Esophagus muscularis mucosa (tissue), 4 donors: Measurements from ENCODE around the gene DOCK7. TPM values are rescaled to one million over a fixed set of nuclear protein-coding genes. Genes with fewer than 3 reads are reported as not detected.

Experiments used
- DNase-seq: peaks from one replicate; pipeline ENCODE4 v3.0.0-alpha.2; 2017; ENCODE audit errors: extremely low spot score
- H3K27ac ChIP-seq, 4 donors: fragments of 200-600 bp; sonication (generic); replicated peaks in 1 of 4; 1 replicate in 3 of 4; 2 replicates in 1 of 4; pipeline ENCODE4 v1.5.1; 2016 to 2019; ENCODE audit warnings: mild to moderate bottlenecking in 1 of 4
- H3K27me3 ChIP-seq, 4 donors: fragments of 200-600 bp; sonication (generic); one replicate each; pipeline versions ENCODE4 v1.5.1 to v1.6.0; 2016 to 2019
- H3K36me3 ChIP-seq, 4 donors: fragments of 200-600 bp; sonication (generic); one replicate each; pipeline ENCODE4 v1.5.1; 2016 to 2019
- H3K4me1 ChIP-seq, 4 donors: fragments of 200-600 bp; sonication (generic); one replicate each; pipeline ENCODE4 v1.5.1; 2016 to 2019
- H3K4me3 ChIP-seq, 4 donors: fragments of 200-600 bp; sonication (generic); 1 replicate in 2 of 4; 2 replicates in 2 of 4; pipeline ENCODE4 v1.5.1; 2016 to 2019; ENCODE audit warnings: mild to moderate bottlenecking in 4 of 4, moderate library complexity in 1 of 4
- H3K9me3 ChIP-seq, 4 donors: fragments of 200-600 bp; sonication (generic); 1 replicate in 3 of 4; 2 replicates in 1 of 4; pipeline ENCODE4 v1.5.1; 2016 to 2019
- CTCF ChIP-seq, 3 experiments: fragments of 200-600 bp in 2 of 3; fragments of 450-650 bp in 1 of 3; sonication (generic) in 2 of 3; IDR thresholded peaks; one replicate each; pipeline ENCODE4 v1.5.1; 2017 to 2019; ENCODE audit warnings: antibody characterized with exemption in 3 of 3, mild to moderate bottlenecking in 2 of 3, moderate library complexity in 1 of 3
- EP300 ChIP-seq: sonication (generic); formaldehyde crosslinking; IDR thresholded peaks from one replicate; pipeline ENCODE4 v1.6.1; 2017; ENCODE audit warnings: antibody characterized with exemption
- POLR2A ChIP-seq: fragments of 450-650 bp; IDR thresholded peaks from one replicate; pipeline ENCODE4 v1.6.1; 2017; ENCODE audit warnings: antibody characterized with exemption, moderate library complexity, mild to moderate bottlenecking, low read depth
- POLR2AphosphoS5 ChIP-seq, 2 donors: sonication (generic); formaldehyde crosslinking; IDR thresholded peaks; one replicate each; pipeline ENCODE4 v1.6.1; 2017; ENCODE audit warnings: antibody characterized with exemption in 2 of 2
- WGBS: methylation state at CpG from one replicate; pipeline ENCODE4 v1.1.5; 2018; 5-methylcytosine and 5-hydroxymethylcytosine counted together
- intact Hi-C: fragments of 100-400 bp; cut with DNase I; formaldehyde crosslinking; loops from one replicate; pipeline ENCODE4 v1.15.1; 2023
- total RNA-seq, 4 donors: library from RNA; depleted of rRNA; stranded (reverse); fragments of >200 nt; gene quantifications; one replicate each; pipeline versions ENCODE4 v1.1.0 to v1.2.1, GENCODE V29; 2016

DOCK7 gene
- total RNA-seq, 4 donors from 2014 or later: 27.7 to 66.7 (median 30.5) TPM

- no peak for DNase-seq
- H3K9me3 ChIP-seq: no peaks in the 10 kb centered on the region
- no peak overlapping the region for H3K4me3 ChIP-seq
- intact Hi-C loops: no loop called here
- no peaks in the 10 kb centered on the region for H3K4me1 ChIP-seq
- peaks cover 15 to 93% (median 58%) of the 10 kb centered on the region in 4 donors for H3K36me3 ChIP-seq
- H3K27me3 ChIP-seq: no peaks in the 10 kb centered on the region
- no peak for TF ChIP-seq POLR2AphosphoS5 (IDR thresholded peaks at IDR 0.05)
- no peak for TF ChIP-seq EP300
- no peak for TF ChIP-seq POLR2A
- no peak for TF ChIP-seq CTCF (IDR thresholded peaks at IDR 0.05)
- H3K27ac ChIP-seq: no peak overlapping the region
- 93% methylated on average over 1 of the region's 1 CpG for WGBS
These were observed 235.2 kb downstream of the DOCK7 start for GRCh38 chr1:62452951-62453350.

GRCh38 chr1:62450301-62450700, 237.9 kb downstream of the DOCK7 start:
- Histone ChIP-seq H3K4me1 (peaks cover 0 to 9% (median 0%) of the 10 kb centered on the region in 4 donors), H3K36me3 (peaks cover 26 to 100% (median 71%) of the 10 kb centered on the region in 4 donors), H3K27ac (no peak overlapping the region), H3K9me3 (no peaks in the 10 kb centered on the region), H3K27me3 (no peaks in the 10 kb centered on the region), H3K4me3 (no peak overlapping the region)
- no peak for TF ChIP-seq CTCF (IDR thresholded peaks at IDR 0.05)
- no peak for TF ChIP-seq POLR2A
- TF ChIP-seq POLR2AphosphoS5 (IDR thresholded peaks at IDR 0.05): no peak
- intact Hi-C loops: no loop called here
- 93% methylated on average over 2 of the region's 2 CpGs for WGBS
- no peak for DNase-seq

DNA sequence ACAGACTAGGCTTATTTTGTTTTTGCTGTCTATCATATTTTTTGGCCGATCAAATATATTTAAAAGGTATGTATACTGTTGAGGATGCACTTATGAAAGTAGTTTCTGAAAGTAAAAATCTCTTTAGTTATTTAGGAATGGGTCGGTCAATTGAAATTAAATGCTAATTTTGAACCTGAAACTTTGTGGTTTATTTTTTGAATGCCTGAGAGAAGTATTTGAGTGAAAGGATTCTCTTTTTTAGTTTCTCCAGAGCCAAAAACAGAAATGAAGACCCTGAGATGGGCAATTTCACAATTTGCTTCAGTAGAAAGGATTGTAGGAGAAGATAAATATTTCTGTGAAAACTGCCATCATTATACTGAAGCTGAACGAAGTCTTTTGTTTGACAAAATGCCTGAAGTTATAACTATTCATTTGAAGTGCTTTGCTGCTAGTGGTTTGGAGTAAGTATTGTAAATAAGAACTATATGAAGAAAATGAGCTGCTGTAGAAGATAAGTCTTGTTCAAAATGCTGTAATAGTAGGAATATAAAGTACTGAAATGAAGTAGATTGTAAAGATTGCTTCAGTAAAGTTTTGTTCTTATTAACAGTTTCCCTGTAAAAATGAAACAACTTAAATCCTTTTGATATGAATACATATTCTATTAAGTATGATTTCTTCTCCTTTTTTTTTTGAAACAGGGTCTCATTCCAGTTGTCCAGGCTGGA, 239.8 kb downstream of the DOCK7 start:
- DNase-seq: no peak
- no peak for TF ChIP-seq POLR2AphosphoS5 (IDR thresholded peaks at IDR 0.05)
- no peak for TF ChIP-seq CTCF (IDR thresholded peaks at IDR 0.05)
- no peak for TF ChIP-seq EP300
- TF ChIP-seq POLR2A: no peak
- Histone ChIP-seq H3K36me3 (peaks cover 22 to 100% (median 73%) of the 10 kb centered on the region in 4 donors), H3K4me1 (peaks cover 0 to 9% (median 0%) of the 10 kb centered on the region in 4 donors), H3K27ac (no peak overlapping the region), H3K27me3 (no peaks in the 10 kb centered on the region), H3K9me3 (no peaks in the 10 kb centered on the region), H3K4me3 (no peak overlapping the region)
- intact Hi-C loops: no loop called here
- WGBS: 82% methylated on average over 3 of the region's 3 CpGs

GRCh38 chr1:62444701-62445100, 243.5 kb downstream of the DOCK7 start:
- H3K4me1 ChIP-seq: peaks cover 0 to 23% (median 14%) of the 10 kb centered on the region in 4 donors
- DNase-seq: no peak
- H3K36me3 ChIP-seq: peaks cover 22 to 91% (median 64%) of the 10 kb centered on the region in 4 donors
- no peak overlapping the region for H3K4me3 ChIP-seq
- H3K27me3 ChIP-seq: no peaks in the 10 kb centered on the region
- no peak overlapping the region for H3K27ac ChIP-seq
- TF ChIP-seq EP300 (no peak), CTCF (IDR thresholded peaks at IDR 0.05) (no peak), POLR2A (no peak), POLR2AphosphoS5 (IDR thresholded peaks at IDR 0.05) (no peak)
- WGBS: 92% methylated on average over 1 of the region's 1 CpG
- intact Hi-C loops: no loop called here
- no peaks in the 10 kb centered on the region for H3K9me3 ChIP-seq
